Measurements from ENCODE around the gene DAND5.
"Not testable (repeated sequence)": the region's sequence is repeated elsewhere in the genome, so short reads cannot be mapped to it uniquely, and the experiment has no call there.

DAND5 gene

DNA sequence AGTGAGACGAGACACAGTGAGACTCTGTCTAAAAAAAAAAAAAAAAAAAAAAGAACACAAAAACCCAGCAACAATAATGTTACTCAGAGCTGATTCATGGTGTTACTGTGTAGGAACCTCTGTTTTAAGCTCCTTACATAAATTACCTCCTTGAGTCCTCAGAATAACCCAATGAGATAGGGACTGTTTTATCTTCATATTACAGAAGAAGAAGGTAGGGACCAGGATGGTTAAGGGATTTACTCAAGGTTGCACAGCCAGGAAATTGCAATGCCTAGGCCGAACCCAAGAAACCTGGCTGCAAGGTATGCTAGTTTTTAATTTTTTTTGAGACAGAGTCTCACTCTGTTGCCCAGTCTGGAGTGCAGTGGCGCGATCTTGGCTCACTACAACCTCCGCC lies 1.5 kb upstream of the DAND5 start:
- DNase-seq: no peak

DNA sequence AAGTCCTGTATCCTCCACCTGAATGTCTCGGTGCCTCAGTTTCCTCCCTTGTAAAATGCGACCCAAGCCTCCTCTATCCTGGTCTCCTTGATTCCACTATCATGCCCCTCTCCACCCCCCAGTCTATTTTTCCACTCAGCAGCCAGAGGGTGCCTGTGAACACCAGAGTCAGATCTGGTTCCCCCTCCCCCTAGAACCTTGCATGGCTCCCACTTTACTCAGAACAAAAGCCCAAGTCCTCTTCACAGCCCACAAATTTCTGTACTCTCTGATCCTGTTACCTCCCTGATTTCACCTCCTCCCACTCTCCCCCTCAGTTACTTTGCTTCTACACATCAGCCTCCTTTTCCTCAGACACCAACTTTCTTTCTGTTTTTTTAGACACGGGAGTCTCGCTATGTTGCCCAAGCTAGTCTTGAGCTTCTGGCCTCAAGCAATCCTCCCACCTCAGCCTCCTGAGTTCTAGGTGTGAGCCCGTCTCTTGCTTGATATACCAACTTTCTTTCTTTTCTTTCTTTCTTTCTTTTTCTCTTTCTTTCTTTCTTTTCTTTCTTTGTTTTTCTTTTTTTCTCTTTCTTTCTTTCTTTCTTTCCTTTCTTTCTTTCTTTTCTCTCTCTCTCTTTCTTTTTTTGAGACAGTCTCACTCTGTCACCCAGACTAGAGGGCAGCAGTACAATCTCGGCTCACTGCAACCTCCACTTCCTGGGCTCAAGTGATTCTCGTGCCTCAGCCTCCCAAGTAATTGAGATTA lies 869 bp downstream of the DAND5 start:
- DNase-seq: no peak

DNA sequence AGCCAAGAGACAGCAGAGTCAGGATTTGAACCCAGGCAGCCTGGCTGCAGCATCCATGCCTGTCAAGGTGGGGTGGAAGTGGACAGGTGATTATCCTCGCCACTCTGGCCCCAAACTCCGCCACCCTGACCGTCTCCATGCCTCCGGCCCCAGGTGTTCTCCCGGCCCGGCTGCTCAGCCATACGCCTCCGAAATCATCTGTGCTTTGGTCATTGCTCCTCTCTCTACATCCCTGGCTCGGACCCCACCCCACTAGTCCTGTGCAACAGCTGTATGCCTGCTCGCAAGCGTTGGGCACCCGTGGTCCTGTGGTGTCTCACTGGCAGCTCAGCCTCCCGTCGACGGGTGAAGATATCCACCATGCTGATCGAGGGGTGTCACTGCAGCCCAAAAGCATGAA lies 3.9 kb downstream of the DAND5 start:
- no peak for DNase-seq

DNA sequence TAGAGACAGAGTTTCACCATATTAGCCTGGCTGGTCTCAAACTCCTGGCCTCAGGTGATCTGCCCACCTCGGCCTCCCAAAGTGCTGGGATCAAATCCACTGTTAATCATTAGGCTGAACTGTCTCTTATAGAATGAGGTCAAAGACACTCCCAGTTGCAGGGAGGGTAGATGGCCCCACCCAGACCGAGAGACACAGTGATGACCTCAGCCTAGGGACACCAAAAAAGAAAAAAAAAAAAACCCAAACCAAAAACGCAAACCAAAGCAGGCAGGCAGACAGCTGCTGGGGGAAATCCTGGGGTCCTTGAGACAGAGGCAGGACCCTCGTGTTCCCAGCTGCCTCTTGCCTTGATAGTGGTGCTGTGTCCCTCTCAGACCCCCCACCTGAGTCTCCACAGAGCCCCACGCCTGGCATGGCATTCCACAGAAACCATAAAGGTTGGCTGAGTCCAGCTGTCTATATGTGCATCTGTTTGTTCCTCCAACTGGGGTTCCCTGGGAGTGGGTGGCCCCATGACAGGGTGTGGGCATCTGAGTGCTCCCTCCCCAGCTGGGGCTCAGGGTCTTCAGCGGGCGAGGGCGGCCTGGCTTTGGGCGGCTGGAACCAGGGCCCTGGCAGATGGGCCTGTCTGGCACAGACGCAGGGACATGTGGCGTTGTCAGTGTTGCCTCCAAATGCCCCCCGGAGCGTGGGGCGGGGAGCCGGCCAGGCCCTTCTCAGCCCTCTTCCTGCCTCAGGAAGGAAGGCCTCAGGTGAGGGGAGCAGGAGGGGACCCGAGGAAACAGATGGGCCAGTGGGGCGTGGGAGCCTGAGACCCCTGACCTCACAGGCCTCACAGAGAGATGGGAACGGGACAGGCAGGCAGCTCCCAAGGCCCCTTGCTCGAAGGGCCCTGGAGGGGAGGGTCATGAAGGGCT lies 5.2 kb downstream of the DAND5 start:
- DNase-seq: no peak

DNA sequence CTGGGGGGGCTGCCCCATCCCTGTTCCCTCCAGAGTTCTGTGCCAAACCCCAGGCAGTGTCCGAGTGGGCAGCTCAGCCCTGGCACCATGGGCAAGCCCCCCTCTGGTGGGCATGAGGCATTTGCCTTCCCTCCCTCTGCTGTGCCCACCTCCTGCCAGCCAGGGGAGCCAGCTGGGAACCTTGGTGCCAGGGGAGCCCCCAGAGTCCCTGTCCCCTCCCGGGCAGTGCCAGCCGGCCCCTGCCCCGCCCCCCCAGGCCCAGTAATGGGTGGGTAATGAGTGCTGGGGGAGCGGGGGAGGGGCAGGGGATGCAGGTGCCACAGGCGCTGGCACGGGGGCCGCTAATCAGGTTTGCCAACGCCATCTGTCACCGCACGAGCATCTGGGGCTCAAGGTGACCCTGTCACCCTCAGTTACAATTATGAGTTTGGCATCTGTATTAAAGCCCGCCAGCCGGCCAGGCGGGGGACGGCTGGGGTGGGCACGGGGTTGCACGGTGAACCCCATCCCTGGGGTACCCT lies 5.9 kb downstream of the DAND5 start:
- DNase-seq: no peak

DNA sequence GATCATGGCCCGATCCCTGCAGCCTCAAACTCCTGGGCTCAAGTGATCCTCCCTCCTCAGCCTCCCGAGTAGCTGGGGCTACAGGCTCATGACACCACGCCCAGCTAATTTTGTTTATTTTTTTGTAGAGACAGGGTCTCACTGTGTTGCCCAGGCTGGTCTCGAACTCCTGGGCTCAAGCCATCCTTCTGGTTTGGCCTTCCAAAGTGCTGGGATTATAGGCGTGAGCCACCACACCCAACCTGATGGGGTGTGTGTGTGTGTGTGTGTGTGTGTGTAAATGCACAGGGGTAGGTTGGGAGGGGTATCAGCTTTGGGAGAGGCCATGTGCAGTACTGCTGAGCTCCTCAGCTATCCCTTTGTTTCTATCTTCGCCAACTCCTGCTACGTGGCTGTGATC lies 6.7 kb downstream of the DAND5 start:
- not testable (repeated sequence) for DNase-seq

DNA sequence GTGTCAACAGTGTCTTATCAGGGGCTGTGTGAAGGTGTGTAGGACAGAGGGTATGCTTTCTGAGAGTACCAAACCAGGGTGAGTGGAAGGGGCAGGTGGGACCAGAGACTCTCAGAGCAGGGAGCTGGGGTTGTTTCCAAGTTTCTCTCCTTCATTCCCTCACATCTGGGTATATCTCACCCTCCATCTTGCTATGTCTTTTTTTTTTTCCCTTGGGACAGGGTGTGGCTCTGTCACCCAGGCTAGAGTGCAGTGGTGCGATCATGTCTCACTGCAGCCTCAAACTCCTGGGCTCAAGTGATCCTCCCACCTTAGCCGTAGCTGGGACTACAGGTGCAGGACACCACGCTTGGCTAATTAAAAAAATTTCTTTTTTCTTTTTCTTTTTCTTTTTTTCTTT lies 10.6 kb downstream of the DAND5 start:
- no peak for DNase-seq

DNA sequence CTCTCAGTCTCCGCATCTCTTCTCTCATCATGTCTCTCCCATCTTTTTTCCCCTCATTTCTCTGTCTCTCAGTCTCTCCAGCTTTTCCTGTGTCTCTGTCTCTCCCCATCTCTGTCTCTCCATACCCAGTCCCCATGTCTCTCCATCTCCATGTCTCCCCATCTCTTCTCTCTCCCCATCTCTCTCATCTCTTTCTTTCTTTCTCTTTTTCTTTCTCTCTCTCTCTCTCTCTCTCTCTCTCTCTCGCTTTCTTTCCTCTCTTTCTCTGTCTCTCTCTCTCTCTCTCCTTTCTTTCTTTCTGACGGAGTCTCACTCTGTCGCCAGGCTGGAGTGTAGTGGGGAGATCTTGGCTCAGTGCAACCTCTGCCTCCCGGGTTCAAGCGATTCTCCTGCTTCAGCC lies 13.3 kb downstream of the DAND5 start:
- no peak for DNase-seq

DNA sequence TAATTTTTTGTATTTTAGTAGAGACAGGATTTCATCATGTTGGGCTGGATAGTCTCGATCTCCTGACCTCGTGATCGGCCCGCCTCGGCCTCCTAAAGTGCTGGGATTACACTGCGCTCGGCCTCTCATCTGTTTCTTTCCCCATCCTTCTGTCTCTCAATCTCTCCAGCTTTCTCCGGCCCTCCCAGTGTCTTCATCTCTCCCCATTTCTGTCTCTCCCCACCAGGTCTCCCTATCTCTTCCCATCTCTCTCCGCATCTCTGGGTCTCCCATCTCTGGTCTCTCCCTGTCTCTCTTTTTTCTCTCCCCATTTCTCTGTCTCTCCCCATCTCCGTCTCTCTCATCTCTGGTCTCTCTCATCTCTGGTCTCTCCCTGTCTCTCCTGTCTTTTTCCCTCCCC lies 13.7 kb downstream of the DAND5 start:
- no peak for DNase-seq

DNA sequence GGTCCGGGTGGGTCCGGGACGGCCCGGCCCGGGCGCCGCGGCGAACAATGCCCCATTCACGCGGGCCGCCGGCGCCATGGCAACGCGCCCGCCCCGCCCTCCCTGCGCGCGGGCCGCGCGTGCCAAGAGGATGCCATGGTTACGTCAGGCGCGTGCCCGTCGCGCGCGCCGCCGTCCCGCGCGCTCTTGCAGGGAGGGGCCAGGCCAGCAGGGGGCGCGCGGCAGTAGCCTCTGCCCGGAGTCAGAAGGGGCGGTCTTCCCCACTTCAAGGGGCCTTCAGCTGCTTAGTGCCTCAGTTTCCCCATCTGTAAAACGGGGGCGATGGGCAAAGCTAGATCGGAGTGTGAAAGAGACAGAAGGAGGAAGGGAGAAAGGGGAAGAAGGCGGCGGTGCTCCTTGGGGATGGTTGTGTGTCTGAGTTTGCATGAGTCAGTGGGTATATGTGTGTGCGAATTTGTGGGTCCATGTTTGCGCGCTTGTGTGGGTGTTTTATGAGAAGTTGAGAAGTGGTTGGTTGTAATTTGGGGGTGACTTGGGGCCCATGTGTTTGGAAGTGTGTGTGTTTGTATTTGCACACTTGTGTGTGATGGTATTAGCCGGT lies 14.3 kb downstream of the DAND5 start:
- peak in 1 of 2 donors; percentile 82 for DNase-seq

DNA sequence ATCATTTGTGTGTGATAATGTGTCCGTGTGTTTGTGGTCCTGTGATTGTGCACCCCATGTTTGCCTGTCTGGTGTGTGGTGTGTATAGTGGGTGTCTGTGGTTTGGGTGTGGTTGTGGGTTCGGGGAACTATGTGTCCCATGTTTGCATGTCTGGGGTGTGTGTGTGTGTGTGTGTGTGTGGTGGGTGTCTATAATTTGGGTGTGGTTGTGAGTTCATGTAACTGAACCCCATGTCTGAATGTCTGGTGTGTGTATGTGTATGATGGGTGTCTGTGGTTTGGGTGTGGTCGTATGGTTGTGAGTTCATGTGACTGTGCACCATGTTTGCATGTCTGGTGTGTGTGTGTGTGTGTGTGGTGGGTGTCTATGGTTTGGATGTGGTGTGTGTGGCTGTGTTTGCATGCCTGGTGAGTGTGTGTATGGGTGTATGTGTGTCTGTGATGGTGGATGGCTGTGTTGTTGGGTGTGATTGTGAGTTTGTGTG lies 14.8 kb downstream of the DAND5 start:
- DNase-seq: no peak

DNA sequence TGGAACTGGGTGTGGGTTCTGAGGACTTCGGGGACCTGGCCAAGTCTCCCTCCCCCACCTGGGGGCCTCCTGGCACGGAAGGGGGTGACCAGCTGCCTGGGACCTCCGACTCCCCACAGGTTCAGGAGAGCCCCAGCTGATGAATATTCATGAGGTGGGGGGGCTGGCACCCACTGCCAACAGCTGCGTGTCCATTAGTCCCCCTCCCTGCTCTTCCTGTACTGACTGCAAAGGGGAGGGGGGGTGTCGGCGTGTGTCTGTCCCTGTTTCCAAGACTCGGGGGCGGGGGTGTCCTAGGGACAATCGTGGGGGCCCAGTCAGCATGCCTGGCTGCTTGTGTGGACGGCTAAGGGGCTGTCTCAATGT lies 15.3 kb downstream of the DAND5 start:
- no peak for DNase-seq

DNA sequence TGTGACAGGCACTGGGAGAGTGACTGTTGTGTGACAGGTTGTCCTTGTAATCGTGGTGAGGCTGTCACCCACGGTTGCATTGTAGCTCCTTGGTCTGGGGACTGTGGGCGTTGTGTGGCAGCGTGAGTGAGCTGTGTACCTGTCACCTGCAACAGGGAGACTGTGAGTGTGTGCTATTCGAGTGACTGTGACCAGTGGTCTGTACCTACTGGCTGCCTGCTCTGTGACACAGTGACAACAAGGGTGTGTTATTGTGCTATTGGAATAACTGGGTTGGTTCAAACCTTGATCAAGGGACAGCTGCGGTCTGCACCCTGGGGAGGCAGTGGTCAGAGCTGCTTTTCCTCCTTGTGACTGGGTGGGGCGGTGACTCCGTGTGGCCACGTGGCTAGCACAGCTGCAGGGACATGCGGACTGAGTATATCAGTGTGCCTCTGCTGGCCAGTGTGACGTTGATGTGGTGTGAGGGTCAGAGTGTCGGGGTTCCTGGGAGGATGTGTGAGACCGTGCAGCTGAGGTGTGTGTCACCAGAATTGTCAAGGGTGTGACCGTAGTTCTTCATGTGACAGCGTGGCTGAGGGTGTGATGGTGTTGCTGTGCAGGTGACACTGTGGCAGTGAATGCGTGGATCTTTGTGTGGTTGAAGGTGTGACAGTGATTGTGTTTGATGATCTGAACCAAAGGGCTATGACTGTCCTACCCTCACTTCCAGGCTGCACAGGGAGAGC lies 15.8 kb downstream of the DAND5 start:
- DNase-seq: peak in 1 of 2 donors; percentile 85

DNA sequence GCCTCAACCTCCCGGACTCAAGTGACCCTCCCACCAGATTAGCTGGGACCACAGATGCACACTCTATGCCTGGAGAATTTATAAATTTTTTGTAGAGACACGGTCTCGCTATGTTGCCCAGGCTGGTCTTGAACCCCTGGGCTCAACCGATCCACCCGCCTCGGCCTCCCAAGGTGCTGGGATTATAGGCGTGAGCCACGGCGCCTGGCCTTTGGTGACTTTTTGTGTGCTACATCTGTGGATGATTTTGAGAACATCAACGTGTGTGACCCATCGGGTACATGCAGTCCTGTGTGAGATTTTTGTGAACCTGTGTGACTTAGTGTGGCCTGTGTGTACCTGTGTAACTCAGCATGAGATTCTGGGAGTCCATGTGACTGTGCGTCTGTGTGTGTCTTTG lies 17.4 kb downstream of the DAND5 start:
- DNase-seq: no peak

DNA sequence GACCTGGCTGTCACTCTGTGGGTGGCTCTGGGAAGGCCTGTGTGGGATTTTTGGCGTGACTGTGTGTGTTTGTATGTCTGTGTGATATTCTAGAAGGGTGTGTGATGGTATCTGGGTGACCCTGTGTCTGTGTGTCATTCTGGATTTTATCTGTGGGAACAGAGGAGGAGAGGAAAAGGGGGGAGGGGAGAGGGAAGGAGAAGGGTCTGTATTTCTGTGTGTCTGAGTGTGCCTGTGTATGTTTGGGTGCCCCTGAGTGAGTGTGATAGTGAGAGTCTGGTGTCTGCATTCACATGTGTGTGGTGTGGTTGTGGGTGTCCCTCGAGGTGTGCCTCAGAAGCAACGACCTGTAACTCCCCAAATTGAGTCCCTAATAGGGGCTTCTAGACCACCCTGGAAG lies 17.8 kb downstream of the DAND5 start:
- DNase-seq: no peak

DNA sequence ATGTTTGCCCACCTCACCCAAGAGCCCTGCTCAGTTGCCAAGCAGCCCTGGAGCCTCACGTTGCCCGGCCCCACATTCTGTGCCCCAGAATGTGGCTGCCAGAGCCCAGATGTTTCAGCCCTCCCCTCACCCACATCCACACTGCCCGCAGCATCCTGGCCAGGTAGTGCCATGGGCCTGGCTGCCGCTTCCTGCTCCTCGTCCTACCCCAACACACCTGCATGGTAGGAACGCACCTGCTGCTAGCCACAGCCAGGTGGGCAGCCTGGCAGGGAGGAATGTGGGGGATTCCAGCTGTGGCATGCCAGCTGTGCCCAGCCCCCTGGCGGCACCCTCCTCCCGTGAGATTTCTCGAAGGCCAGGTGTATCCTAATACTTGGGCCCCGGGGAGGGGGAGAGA lies 18.4 kb downstream of the DAND5 start:
- no peak for DNase-seq

DNA sequence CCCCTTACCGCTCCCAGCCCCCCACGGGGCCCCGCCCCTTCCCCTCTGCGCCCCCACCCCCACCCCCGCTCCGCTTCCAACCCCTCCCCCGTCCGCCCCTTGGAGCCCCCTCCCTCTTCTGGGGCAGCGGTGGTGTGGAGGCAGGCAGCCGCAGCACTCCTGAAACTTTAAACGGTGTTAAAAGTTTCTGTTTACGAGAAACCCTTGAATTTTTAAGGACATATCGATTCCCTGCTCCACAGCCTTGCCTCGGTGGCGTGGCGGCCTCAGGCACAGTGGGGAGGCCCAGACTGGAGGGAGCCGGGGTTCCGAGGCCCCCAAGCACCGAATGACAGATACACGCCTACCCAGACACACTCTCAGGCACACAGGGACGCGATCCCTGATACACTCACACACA lies 21.1 kb downstream of the DAND5 start:
- no peak for DNase-seq

DNA sequence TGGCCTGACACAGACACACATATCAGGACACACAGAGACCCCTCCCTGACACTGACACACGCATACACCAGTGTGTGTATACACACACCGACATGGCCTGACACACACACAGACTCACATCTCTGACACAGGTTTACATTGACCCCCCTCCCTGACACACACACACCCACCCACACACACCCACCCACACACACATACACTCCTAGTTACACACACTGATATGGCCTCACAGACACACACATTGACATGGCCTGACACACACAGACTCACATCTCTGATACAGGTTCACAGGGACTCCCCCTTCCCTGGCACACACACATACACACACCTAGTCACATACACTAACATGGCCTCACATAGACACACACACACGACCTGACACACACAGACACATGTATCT lies 21.5 kb downstream of the DAND5 start:
- no peak for DNase-seq

DNA sequence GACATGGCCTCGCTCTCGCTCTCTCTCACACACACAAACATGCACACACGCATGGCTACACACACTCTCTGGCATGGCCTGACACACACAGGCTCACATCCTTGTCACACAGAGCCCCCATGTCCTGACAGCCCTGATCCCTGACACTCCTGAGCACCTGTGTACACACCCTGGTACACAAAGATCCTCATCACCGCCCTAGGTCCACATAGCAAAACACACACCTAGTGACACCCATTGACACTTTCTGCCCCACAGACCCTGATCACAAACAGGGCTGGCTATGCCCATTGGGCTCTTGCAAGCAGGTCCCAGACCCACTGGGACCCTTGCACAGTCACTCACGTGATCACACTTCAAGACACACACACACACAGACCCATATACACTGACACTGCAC lies 21.9 kb downstream of the DAND5 start:
- DNase-seq: no peak

DNA sequence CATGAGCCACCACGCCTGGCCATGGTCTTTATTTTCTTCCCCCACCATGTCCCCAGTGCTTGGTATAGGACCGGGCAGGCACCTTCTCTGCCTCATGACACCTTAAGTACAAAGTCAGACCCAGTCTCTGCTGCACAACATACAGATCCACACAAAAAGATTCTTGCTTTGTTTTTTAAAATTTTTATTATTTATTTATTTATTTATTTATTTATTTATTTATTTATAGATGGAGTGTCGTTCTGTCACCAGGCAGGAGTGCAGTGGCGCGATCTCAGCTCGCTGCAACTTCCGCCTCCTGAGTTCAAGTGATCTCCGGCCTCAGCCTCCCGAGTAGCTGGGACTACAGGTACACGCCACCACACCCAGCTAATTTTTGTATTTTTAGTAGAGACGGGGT lies 23.4 kb downstream of the DAND5 start:
- no peak for DNase-seq

DNA sequence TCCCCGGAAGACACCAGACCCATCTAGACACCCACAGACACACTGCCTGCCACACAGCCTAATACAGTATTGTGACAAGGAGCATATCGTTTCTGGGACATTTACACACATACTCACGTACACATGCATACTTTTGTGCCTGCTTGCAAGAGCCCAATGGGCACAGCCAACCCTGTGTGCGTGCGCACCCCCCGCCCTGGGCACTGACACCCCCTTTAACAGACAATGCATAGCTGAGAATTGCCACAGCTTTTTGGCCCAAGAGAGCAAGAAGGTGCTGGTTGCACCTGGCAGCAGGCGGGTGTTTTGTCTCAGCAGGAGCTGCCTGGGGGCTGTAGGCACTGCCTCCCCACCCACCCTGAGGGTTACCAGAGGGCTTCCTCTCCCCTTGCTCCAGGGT lies 24.2 kb downstream of the DAND5 start:
- no peak for DNase-seq

DNA sequence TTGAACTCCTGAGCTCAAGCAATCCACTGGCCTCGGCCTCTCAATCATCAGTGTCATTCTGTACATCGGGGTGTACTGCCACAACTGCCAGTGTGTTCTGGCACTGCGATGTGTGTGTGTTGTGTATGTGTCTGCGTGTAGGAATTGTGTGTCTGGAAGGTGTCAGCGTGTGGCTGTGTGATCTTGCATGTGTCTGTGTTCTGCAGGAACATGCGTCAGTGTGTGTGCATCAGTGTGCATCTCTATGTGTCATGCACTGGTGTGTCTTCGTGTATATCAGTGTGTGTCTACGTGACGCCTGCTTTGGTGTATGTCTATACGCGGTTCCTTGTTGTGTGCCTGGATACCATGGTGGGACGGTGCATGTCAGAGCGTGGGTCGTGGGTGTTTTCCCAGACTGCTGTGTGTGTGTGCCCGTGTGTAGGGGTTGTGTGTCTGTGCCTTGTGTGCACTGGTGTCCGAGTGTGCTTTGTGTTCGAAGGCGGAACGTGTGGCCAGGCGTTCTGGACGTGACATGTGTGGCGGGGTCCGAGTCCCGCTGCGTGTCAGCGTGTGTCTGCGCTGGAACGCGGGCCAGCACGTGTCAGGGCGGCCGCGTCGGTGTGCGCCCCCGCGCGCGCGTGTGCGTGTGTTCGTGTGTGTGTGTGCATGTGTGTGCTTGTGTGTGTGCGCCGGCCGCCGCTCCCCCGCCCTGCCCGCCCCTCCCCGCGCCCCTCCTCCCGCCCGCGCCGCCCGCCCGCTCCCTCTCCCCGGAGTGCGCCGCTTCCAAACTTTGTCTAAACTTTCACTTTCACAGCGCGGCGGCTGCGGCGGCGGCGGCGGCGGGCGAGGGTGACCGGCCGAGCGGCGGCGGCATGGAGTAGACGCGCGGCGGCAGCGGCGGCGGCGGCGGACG lies 25.6 kb downstream of the DAND5 start, which contains the start of gene NFIX:
Gene NFIX, plus strand, starts transcription at position 775 of the 895 bp plus-strand sequence. CDS start 363 bp downstream, outside the sequence.
- DNase-seq: no peak

Measured in hippocampal formation (tissue), 2 donors.